HG03575 (cell line): ENCODE results near the gene SMIM13.
A peak's percentile ranks its signal among the peaks of the same experiment; 100 is the strongest.

Source experiments
- ATAC-seq: cut with Tn5 transposase; IDR thresholded peaks from one replicate; pipeline ENCODE4 v1.9.1; 2021; ENCODE audit not compliant: unreplicated experiment, insufficient number of reproducible peaks, low FRiP score; ENCODE audit errors: extremely low read depth

Gene SMIM13

GRCh38 chr6:11093626-11094410, at the start of gene SMIM13:
Gene SMIM13, plus strand, starts transcription at chr6:11093834. Its CDS starts 480 bp downstream, at chr6:11094314.
- ATAC-seq = peak; percentile 83

- ATAC-seq = no peak
These were observed 49.5 kb upstream of the SMIM13 start, which contains the start of gene ELOVL2 for GRCh38 chr6:11043961-11044711. Gene ELOVL2, minus strand, starts transcription at chr6:11044305. Its CDS starts 75 bp downstream, at chr6:11044230.

- no peak for ATAC-seq
These were observed 48.9 kb upstream of the SMIM13 start for GRCh38 chr6:11044712-11045167.

- ATAC-seq = no peak
These were observed 42.9 kb upstream of the SMIM13 start for GRCh38 chr6:11050731-11051130.

- ATAC-seq = no peak
These were observed 40.3 kb upstream of the SMIM13 start for GRCh38 chr6:11053307-11053706.

GRCh38 chr6:11054722-11055121, 38.9 kb upstream of the SMIM13 start:
- ATAC-seq = no peak

GRCh38 chr6:11055127-11055627, 38.5 kb upstream of the SMIM13 start:
- no peak for ATAC-seq

GRCh38 chr6:11056871-11057270, 36.8 kb upstream of the SMIM13 start:
- ATAC-seq = no peak

- no peak for ATAC-seq
These were observed 35.2 kb upstream of the SMIM13 start for GRCh38 chr6:11058406-11058805.

GRCh38 chr6:11062083-11062482, 31.6 kb upstream of the SMIM13 start:
- ATAC-seq = no peak

GRCh38 chr6:11062715-11063114, 30.9 kb upstream of the SMIM13 start:
- ATAC-seq = no peak

- ATAC-seq = no peak
These were observed 28.8 kb upstream of the SMIM13 start for GRCh38 chr6:11064836-11065235.

GRCh38 chr6:11065436-11066202, 28.0 kb upstream of the SMIM13 start:
- ATAC-seq = no peak

GRCh38 chr6:11066505-11067347, 26.9 kb upstream of the SMIM13 start:
- ATAC-seq = no peak

GRCh38 chr6:11067348-11067747, 26.3 kb upstream of the SMIM13 start:
- ATAC-seq = no peak

- no peak for ATAC-seq
These were observed 23.9 kb upstream of the SMIM13 start for GRCh38 chr6:11069760-11070159.

- no peak for ATAC-seq
These were observed 21.5 kb upstream of the SMIM13 start for GRCh38 chr6:11072101-11072500.

- no peak for ATAC-seq
These were observed 17.1 kb upstream of the SMIM13 start for GRCh38 chr6:11076540-11076939.
